Upper lobe of left lung (tissue), 6 donors: ENCODE data around the gene C3orf85. TPM values are rescaled to one million over a fixed set of nuclear protein-coding genes. Genes with fewer than 3 reads are reported as not detected.

ENCODE experiments used
- ATAC-seq, 2 donors: fragments of 200-7000 bp; cut with Tn5 transposase; one replicate each; pipeline ENCODE4 v1.9.1; 2022; ENCODE audit warnings: mild to moderate bottlenecking in 2 of 2, moderate library complexity in 2 of 2; ENCODE audit not compliant: low FRiP score in 2 of 2
- DNase-seq, 2 donors: peaks; one replicate each; pipeline ENCODE4 v3.0.0-alpha.2; 2019 to 2020
- H3K27ac ChIP-seq, 4 donors: fragments of 200-600 bp; sonication (generic); one replicate each; pipeline ENCODE4 v1.5.1; 2016 to 2019
- H3K27me3 ChIP-seq, 4 donors: fragments of 200-600 bp; sonication (generic); one replicate each; pipeline ENCODE4 v1.5.1; 2017 to 2019
- H3K36me3 ChIP-seq, 4 donors: fragments of 200-600 bp; sonication (generic); one replicate each; pipeline ENCODE4 v1.5.1; 2016 to 2019
- H3K4me1 ChIP-seq, 4 donors: fragments of 200-600 bp; sonication (generic); one replicate each; pipeline ENCODE4 v1.5.1; 2018 to 2019
- H3K4me3 ChIP-seq, 4 donors: fragments of 200-600 bp; sonication (generic); one replicate each; pipeline ENCODE4 v1.5.1; 2017 to 2019; ENCODE audit warnings: mild to moderate bottlenecking in 2 of 4, moderate library complexity in 1 of 4
- H3K9me3 ChIP-seq, 4 donors: fragments of 200-600 bp; sonication (generic); one replicate each; pipeline ENCODE4 v1.5.1; 2018 to 2019
- CTCF ChIP-seq, 6 experiments: fragments of 450-650 bp in 4 of 6; fragments of 200-600 bp in 2 of 6; sonication (generic) in 2 of 6; IDR thresholded peaks; one replicate each; pipeline ENCODE4 v1.5.1; 2016 to 2019; ENCODE audit warnings: antibody characterized with exemption in 6 of 6
- EP300 ChIP-seq, 4 donors: sonication (generic); formaldehyde crosslinking; IDR thresholded peaks; one replicate each; pipeline ENCODE4 v1.5.1; 2017; ENCODE audit warnings: antibody characterized with exemption in 4 of 4, control low read depth in 2 of 4
- POLR2A ChIP-seq, 4 donors: fragments of 450-650 bp; IDR thresholded peaks; one replicate each; pipeline ENCODE4 v1.5.1; 2016 to 2017; ENCODE audit warnings: antibody characterized with exemption in 4 of 4, mild to moderate bottlenecking in 2 of 4
- POLR2AphosphoS5 ChIP-seq, 2 donors: sonication (generic); formaldehyde crosslinking; IDR thresholded peaks; one replicate each; pipeline ENCODE4 v1.5.1; 2017; ENCODE audit warnings: antibody characterized with exemption in 2 of 2
- WGBS, 2 donors: methylation state at CpG; one replicate each; pipeline ENCODE4 v1.1.5; 2017 to 2018; 5-methylcytosine and 5-hydroxymethylcytosine counted together
- total RNA-seq, 6 donors: library from RNA; depleted of rRNA in 4 of 6; stranded (reverse); fragments of >200 nt in 4 of 6; gene quantifications; one replicate each; pipeline versions ENCODE4 v1.1.0 to v1.2.1, GENCODE V29; 2016 to 2021
- donor health status: DM: no; HTN: no; CAD: no; lungs with moderate emphysema.
- donor health status: DM: no; HTN: yes; CAD: no; lungs with severe emphysema.

C3orf85 gene
- total RNA-seq, 6 donors from 2014 or later: not detected

- Histone ChIP-seq H3K27me3 (no peaks in the 10 kb centered on the region), H3K4me3 (no peak overlapping the region), H3K27ac (no peak overlapping the region), H3K36me3 (no peaks in the 10 kb centered on the region), H3K4me1 (no peaks in the 10 kb centered on the region), H3K9me3 (no peaks in the 10 kb centered on the region)
- DNase-seq: no peak
- WGBS, 2 donors: 88 to 95% methylated on average over 4 to 5 of the region's 5 CpGs
- no peak for TF ChIP-seq POLR2AphosphoS5 (IDR thresholded peaks at IDR 0.05)
- no peak for TF ChIP-seq CTCF (IDR thresholded peaks at IDR 0.05)
- no peak for TF ChIP-seq POLR2A (IDR thresholded peaks at IDR 0.05)
- TF ChIP-seq EP300 (IDR thresholded peaks at IDR 0.05): no peak
- ATAC-seq: no peak
These were observed 50.9 kb downstream of the C3orf85 start for GRCh38 chr3:109187390-109187789.

GRCh38 chr3:109188741-109189140, 52.2 kb downstream of the C3orf85 start:
- DNase-seq (no peak), ATAC-seq (no peak)
- Histone ChIP-seq H3K9me3 (no peaks in the 10 kb centered on the region), H3K36me3 (no peaks in the 10 kb centered on the region), H3K27me3 (no peaks in the 10 kb centered on the region), H3K4me1 (no peaks in the 10 kb centered on the region), H3K4me3 (no peak overlapping the region), H3K27ac (no peak overlapping the region)
- TF ChIP-seq EP300 (IDR thresholded peaks at IDR 0.05) (no peak), POLR2AphosphoS5 (IDR thresholded peaks at IDR 0.05) (no peak), CTCF (IDR thresholded peaks at IDR 0.05) (no peak)
- WGBS, 2 donors: 43 to 48% methylated on average over 4 to 6 of the region's 6 CpGs

GRCh38 chr3:109191421-109191820, 54.9 kb downstream of the C3orf85 start:
- no peak for ATAC-seq
- 92 to 97% methylated on average over 1 of the region's 1 CpG for WGBS, 2 donors

GRCh38 chr3:109195815-109196214, 59.3 kb downstream of the C3orf85 start:
- H3K4me3 ChIP-seq: no peak overlapping the region
- WGBS, 2 donors: 35 to 50% methylated on average over 1 of the region's 1 CpG
- TF ChIP-seq CTCF (IDR thresholded peaks at IDR 0.05): no peak
- no peak for TF ChIP-seq EP300 (IDR thresholded peaks at IDR 0.05)
- TF ChIP-seq POLR2A (IDR thresholded peaks at IDR 0.05): no peak
- TF ChIP-seq POLR2AphosphoS5 (IDR thresholded peaks at IDR 0.05): no peak
- ATAC-seq (no peak), DNase-seq (no peak)
- H3K4me1 ChIP-seq: no peaks in the 10 kb centered on the region
- no peak overlapping the region for H3K27ac ChIP-seq
- H3K9me3 ChIP-seq: no peaks in the 10 kb centered on the region
- no peaks in the 10 kb centered on the region for H3K36me3 ChIP-seq
- no peaks in the 10 kb centered on the region for H3K27me3 ChIP-seq

More at GRCh38 chr3:109191421-109191820, 54.9 kb downstream of the C3orf85 start:
- Histone ChIP-seq H3K4me1 (no peaks in the 10 kb centered on the region), H3K9me3 (no peaks in the 10 kb centered on the region), H3K27ac (no peak overlapping the region), H3K4me3 (no peak overlapping the region), H3K27me3 (no peaks in the 10 kb centered on the region), H3K36me3 (no peaks in the 10 kb centered on the region)
- DNase-seq: no peak
- TF ChIP-seq POLR2A (IDR thresholded peaks at IDR 0.05): no peak
- no peak for TF ChIP-seq CTCF (IDR thresholded peaks at IDR 0.05)
- TF ChIP-seq EP300 (IDR thresholded peaks at IDR 0.05): no peak
- no peak for TF ChIP-seq POLR2AphosphoS5 (IDR thresholded peaks at IDR 0.05)

Other genes starting within 250 kb of the C3orf85 start
- gene GUCA1C, start 182.8 kb upstream of the C3orf85 start, total RNA-seq: not detected
- gene MORC1, start 18.6 kb upstream of the C3orf85 start, total RNA-seq: under 1 TPM in 1 of 6 donors, not detected in 5; 0.15 TPM
- not detected for gene DPPA2, start 179.8 kb downstream of the C3orf85 start, total RNA-seq
- under 1 TPM in 2 of 6 donors, not detected in 4; 0.37 to 0.77 TPM for gene DPPA4, start 200.8 kb downstream of the C3orf85 start, total RNA-seq